GM13976 (cell line): ENCODE measurements around the gene PRKCQ.

Experiments
- DNase-seq: peaks from one replicate; pipeline ENCODE4 v3.0.0; 2012; ENCODE audit warnings: low spot score
- CTCF ChIP-seq: IDR thresholded peaks from 2 replicates; pipeline ENCODE4 v1.5.1; 2012; ENCODE audit warnings: borderline replicate concordance, mild to moderate bottlenecking; ENCODE audit not compliant: insufficient read depth; ENCODE audit errors: extremely low read depth, missing control alignments, control extremely low read depth
- in situ Hi-C: fragments of 300-500 bp; cut with MboI; formaldehyde crosslinking; loops from one replicate; pipeline ENCODE4 v1.12.0; 2022; ENCODE audit warnings: low sequenced_read_pairs, mixed read lengths, inconsistent platforms; ENCODE audit not compliant: unreplicated experiment

Gene PRKCQ

GRCh38 chr10:6535156-6535764 lies 44.8 kb downstream of the PRKCQ start:
- in situ Hi-C loops, result no loop called here

GRCh38 chr10:6532321-6532720 lies 47.8 kb downstream of the PRKCQ start:
- TF ChIP-seq CTCF, result no peak
- in situ Hi-C loops, result no loop called here
- no peak for DNase-seq

More at GRCh38 chr10:6535156-6535764, 44.8 kb downstream of the PRKCQ start:
- no peak for DNase-seq
- TF ChIP-seq CTCF, result no peak

GRCh38 chr10:6530966-6531365 lies 49.1 kb downstream of the PRKCQ start:
- TF ChIP-seq CTCF, result no peak
- in situ Hi-C loops, result no loop called here
- no peak for DNase-seq

- no peak for DNase-seq
- in situ Hi-C loops, result no loop called here
- TF ChIP-seq CTCF, result no peak
Observed at GRCh38 chr10:6530211-6530840, 49.8 kb downstream of the PRKCQ start.

- no peak for DNase-seq
- no peak for TF ChIP-seq CTCF
- in situ Hi-C loops, result no loop called here
Observed at GRCh38 chr10:6528198-6528950, 51.7 kb downstream of the PRKCQ start.

- no peak for DNase-seq
- in situ Hi-C loops, result no loop called here
- TF ChIP-seq CTCF, result no peak
Observed at GRCh38 chr10:6525599-6526165, 54.4 kb downstream of the PRKCQ start.
